K562 (cell line): ENCODE measurements around the gene MPRIP. TPM values are rescaled to one million over a fixed set of nuclear protein-coding genes. Genes with fewer than 3 reads are reported as not detected.

Experiments used
- GABPA ChIP-seq: fragments of 200-800 bp; sonication (Bioruptor generic); conservative IDR thresholded peaks from 2 replicates; pipeline ENCODE4 v1.6.1; 2016; ENCODE audit warnings: low read depth, missing genetic modification characterization, missing compliant biosample characterization
- HDGF ChIP-seq: fragments of 450-650 bp; IDR thresholded peaks from 2 replicates; pipeline ENCODE4 v1.6.1; 2016
- KDM2B ChIP-seq: fragments of 250-450 bp; sonication (Bioruptor Pico); IDR thresholded peaks from 2 replicates; pipeline ENCODE4 v1.8.0; 2021; ENCODE audit warnings: mild to moderate bottlenecking, moderate library complexity
- SREBF1 ChIP-seq: fragments of 150-350 bp; IDR thresholded peaks from 2 replicates; pipeline ENCODE4 v1.6.1; 2014; ENCODE audit warnings: antibody characterized with exemption, low read depth, low read length, borderline replicate concordance
- STAT5A ChIP-seq: IDR thresholded peaks from 2 replicates; pipeline ENCODE4 v1.6.1; 2012; ENCODE audit warnings: low read length, inconsistent platforms, borderline replicate concordance
- polyA plus RNA-seq, 8 experiments: library from polyadenylated mRNA; depleted of rRNA in 4 of 8; stranded (reverse) in 5 of 8; unstranded in 3 of 8; fragments of >200 nt; fragmentation: Nextera tagmentation in 2 of 8; fragmentation: Illumina TruSeq in 1 of 8; extraction: Ambion mirVana in 2 of 8; extraction: Trizol in 1 of 8; gene quantifications; 2 replicates each; pipeline versions ENCODE4 v1.2.1 to v1.2.3, GENCODE V29; 2011 to 2014; ENCODE audit warnings: inconsistent platforms in 1 of 8, missing spikeins in 1 of 8
- total RNA-seq, 7 experiments: library from RNA; depleted of rRNA in 6 of 7; stranded (reverse); fragments of >200 nt in 6 of 7; fragmentation: Illumina TruSeq in 2 of 7; extraction: Trizol in 2 of 7; gene quantifications; 2 replicates each; pipeline versions ENCODE4 v1.2.1 to v1.2.3, GENCODE V29; 2011 to 2021; ENCODE audit warnings: low replicate concordance in 1 of 7
- TF ChIP-seq, protein P1 (sequence below), 2 experiments: fragments of 450-650 bp in 1 of 2; sonication (generic) in 1 of 2; formaldehyde crosslinking in 1 of 2; IDR thresholded peaks; 2 replicates each; pipeline versions ENCODE4 v1.7.1 to v1.9.0; 2016 to 2022; ENCODE audit warnings: inconsistent platforms in 1 of 2, mild to moderate bottlenecking in 1 of 2, missing genetic modification reagents in 1 of 2
- TF ChIP-seq, protein P2 (sequence below): fragments of 450-650 bp; formaldehyde crosslinking; IDR thresholded peaks from 2 replicates; pipeline ENCODE4 v1.4.0; 2020; ENCODE audit warnings: mild to moderate bottlenecking, mixed read lengths
- TF ChIP-seq, protein P3 (sequence below): fragments of 250-450 bp; sonication (Bioruptor Pico); IDR thresholded peaks from 2 replicates; pipeline ENCODE4 v1.8.0; 2022; ENCODE audit warnings: moderate library complexity, mild to moderate bottlenecking, inconsistent platforms
- TF ChIP-seq, protein P4 (sequence below): fragments of 450-650 bp; IDR thresholded peaks from 2 replicates; pipeline ENCODE4 v1.6.1; 2018; ENCODE audit warnings: mild to moderate bottlenecking, low read depth; ENCODE audit not compliant: partially characterized antibody

Gene MPRIP
- total and polyA plus RNA-seq, 9 of the 15 experiments (the other 6 are each of a cell fraction or from before 2014, with no cell fraction given): 10.0 to 72.6 (median 30.1) TPM

DNA sequence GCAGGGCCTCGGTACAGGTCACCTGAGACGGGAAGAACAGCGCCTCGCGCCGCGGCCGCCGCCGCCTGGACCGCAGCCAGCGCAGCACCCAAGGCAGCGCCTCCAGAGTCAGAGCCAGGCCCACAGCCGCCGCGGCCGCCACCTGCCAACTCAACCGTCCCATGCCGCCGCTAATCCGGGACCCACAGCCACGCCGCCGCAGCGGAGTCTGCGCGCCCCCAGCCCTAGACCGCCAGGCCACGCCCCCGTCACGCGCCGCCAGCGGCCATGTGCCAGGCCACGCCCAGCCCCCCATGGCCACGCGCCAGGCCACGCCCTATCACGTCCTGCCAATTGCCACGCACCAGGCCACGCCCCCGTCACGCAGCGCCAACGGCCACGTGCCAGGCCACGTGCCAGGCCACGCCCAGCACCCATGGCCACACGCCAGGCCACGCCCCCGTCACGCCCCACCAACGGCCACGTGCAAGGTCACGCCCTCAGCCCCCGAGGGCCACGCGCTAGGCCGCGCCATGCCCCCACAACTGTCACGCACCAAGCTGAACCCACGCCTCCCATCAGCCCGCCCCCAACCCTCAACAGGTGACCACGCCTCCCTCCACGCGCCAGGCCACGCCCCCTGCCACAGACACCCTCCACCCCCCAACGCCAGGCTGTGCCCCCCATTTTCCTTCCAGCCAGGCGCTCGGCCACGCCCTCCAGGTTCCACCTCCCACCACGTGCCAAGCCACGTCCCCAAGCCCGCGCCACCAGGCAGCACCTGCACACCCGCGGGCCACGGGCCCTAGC is 164.1 kb downstream of the MPRIP start, which contains the start of gene PLD6 (continued):
- TF ChIP-seq STAT5A (no peak), GABPA (tag) (no peak; the same call in 1 of the 2 replicates), KDM2B (CRISPR knock-in tag) (no peak), SREBF1 (no peak), HDGF (no peak)
- TF ChIP-seq, protein P1, sequence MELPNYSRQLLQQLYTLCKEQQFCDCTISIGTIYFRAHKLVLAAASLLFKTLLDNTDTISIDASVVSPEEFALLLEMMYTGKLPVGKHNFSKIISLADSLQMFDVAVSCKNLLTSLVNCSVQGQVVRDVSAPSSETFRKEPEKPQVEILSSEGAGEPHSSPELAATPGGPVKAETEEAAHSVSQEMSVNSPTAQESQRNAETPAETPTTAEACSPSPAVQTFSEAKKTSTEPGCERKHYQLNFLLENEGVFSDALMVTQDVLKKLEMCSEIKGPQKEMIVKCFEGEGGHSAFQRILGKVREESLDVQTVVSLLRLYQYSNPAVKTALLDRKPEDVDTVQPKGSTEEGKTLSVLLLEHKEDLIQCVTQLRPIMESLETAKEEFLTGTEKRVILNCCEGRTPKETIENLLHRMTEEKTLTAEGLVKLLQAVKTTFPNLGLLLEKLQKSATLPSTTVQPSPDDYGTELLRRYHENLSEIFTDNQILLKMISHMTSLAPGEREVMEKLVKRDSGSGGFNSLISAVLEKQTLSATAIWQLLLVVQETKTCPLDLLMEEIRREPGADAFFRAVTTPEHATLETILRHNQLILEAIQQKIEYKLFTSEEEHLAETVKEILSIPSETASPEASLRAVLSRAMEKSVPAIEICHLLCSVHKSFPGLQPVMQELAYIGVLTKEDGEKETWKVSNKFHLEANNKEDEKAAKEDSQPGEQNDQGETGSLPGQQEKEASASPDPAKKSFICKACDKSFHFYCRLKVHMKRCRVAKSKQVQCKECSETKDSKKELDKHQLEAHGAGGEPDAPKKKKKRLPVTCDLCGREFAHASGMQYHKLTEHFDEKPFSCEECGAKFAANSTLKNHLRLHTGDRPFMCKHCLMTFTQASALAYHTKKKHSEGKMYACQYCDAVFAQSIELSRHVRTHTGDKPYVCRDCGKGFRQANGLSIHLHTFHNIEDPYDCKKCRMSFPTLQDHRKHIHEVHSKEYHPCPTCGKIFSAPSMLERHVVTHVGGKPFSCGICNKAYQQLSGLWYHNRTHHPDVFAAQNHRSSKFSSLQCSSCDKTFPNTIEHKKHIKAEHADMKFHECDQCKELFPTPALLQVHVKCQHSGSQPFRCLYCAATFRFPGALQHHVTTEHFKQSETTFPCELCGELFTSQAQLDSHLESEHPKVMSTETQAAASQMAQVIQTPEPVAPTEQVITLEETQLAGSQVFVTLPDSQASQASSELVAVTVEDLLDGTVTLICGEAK (IDR thresholded peaks at IDR 0.05): no peak
- TF ChIP-seq, protein P1 (CRISPR knock-in tag; IDR thresholded peaks at IDR 0.05): peak; percentile 67
- TF ChIP-seq, protein P2, sequence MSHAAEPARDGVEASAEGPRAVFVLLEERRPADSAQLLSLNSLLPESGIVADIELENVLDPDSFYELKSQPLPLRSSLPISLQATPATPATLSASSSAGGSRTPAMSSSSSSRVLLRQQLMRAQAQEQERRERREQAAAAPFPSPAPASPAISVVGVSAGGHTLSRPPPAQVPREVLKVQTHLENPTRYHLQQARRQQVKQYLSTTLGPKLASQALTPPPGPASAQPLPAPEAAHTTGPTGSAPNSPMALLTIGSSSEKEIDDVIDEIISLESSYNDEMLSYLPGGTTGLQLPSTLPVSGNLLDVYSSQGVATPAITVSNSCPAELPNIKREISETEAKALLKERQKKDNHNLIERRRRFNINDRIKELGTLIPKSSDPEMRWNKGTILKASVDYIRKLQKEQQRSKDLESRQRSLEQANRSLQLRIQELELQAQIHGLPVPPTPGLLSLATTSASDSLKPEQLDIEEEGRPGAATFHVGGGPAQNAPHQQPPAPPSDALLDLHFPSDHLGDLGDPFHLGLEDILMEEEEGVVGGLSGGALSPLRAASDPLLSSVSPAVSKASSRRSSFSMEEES (CRISPR knock-in tag): peak; percentile 38
- TF ChIP-seq, protein P3, sequence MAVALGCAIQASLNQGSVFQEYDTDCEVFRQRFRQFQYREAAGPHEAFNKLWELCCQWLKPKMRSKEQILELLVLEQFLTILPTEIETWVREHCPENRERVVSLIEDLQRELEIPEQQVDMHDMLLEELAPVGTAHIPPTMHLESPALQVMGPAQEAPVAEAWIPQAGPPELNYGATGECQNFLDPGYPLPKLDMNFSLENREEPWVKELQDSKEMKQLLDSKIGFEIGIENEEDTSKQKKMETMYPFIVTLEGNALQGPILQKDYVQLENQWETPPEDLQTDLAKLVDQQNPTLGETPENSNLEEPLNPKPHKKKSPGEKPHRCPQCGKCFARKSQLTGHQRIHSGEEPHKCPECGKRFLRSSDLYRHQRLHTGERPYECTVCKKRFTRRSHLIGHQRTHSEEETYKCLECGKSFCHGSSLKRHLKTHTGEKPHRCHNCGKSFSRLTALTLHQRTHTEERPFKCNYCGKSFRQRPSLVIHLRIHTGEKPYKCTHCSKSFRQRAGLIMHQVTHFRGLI (CRISPR knock-in tag): no peak
- TF ChIP-seq, protein P4, sequence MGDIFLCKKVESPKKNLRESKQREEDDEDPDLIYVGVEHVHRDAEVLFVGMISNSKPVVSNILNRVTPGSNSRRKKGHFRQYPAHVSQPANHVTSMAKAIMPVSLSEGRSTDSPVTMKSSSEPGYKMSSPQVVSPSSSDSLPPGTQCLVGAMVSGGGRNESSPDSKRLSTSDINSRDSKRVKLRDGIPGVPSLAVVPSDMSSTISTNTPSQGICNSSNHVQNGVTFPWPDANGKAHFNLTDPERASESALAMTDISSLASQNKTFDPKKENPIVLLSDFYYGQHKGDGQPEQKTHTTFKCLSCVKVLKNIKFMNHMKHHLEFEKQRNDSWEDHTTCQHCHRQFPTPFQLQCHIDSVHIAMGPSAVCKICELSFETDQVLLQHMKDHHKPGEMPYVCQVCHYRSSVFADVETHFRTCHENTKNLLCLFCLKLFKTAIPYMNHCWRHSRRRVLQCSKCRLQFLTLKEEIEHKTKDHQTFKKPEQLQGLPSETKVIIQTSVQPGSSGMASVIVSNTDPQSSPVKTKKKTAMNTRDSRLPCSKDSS: no peak
